ENCODE measurements around the gene NOS2. TPM values are rescaled to one million over a fixed set of nuclear protein-coding genes. Genes with fewer than 3 reads are reported as not detected.

The NOS2 gene
- total and polyA plus RNA-seq, 2 experiments from 2014 or later, result 6.7 to 7.9 TPM

GRCh38 chr17:27805520-27806146, 5.3 kb upstream of the NOS2 start:
- Histone ChIP-seq H3K4me2 (peak overlapping the region; percentile 62), H3K79me2 (no peaks in the 10 kb centered on the region), H3K9me2 (replicated peaks; ENCODE audit: insufficient read depth) (no peaks in the 10 kb centered on the region), H4K20me1 (ENCODE audit: insufficient read depth, poor library complexity, severe bottlenecking) (no peaks in the 10 kb centered on the region), H3K27ac (peak overlapping the region; percentile 80), H3K27me3 (no peaks in the 10 kb centered on the region), H3K4me3 (no peak overlapping the region), H3K4me1 (ENCODE audit: insufficient read depth) (peaks cover 12% of the 10 kb centered on the region), H3K9me3 (ENCODE audit: low read depth) (no peaks in the 10 kb centered on the region), H3K36me3 (replicated peaks; ENCODE audit: insufficient read depth, low read depth) (no peaks in the 10 kb centered on the region), H2AFZ (peak overlapping the region; percentile 91)
- no peak for TF ChIP-seq EZH2phosphoT487 (IDR thresholded peaks at IDR 0.05; ENCODE audit: low read depth, severe bottlenecking, unreplicated experiment)
- TF ChIP-seq CTCF (IDR thresholded peaks at IDR 0.05; ENCODE audit: poor library complexity), result peak; percentile 85
- DNase-seq (ENCODE audit: low spot score), result peak; percentile 90
- 10% methylated on average over 14 of the region's 14 CpGs for WGBS (ENCODE audit: low lambda C conversion rate, missing lambda C conversion rate)

GRCh38 chr17:27804113-27804512, 3.8 kb upstream of the NOS2 start:
- no peaks in the 10 kb centered on the region for H3K27me3 ChIP-seq
- TF ChIP-seq EZH2phosphoT487 (IDR thresholded peaks at IDR 0.05; ENCODE audit: low read depth, severe bottlenecking, unreplicated experiment) (no peak), EZH2 (IDR thresholded peaks at IDR 0.05; ENCODE audit: borderline replicate concordance) (no peak), CTCF (IDR thresholded peaks at IDR 0.05; ENCODE audit: poor library complexity) (no peak)
- H3K9me2 ChIP-seq (replicated peaks; ENCODE audit: insufficient read depth), result no peaks in the 10 kb centered on the region
- peaks cover 11% of the 10 kb centered on the region for H3K4me1 ChIP-seq (ENCODE audit: insufficient read depth)
- WGBS (ENCODE audit: low lambda C conversion rate, missing lambda C conversion rate), result 61% methylated on average over 10 of the region's 10 CpGs
- no peaks in the 10 kb centered on the region for H3K79me2 ChIP-seq
- no peak for DNase-seq (ENCODE audit: low spot score)
- H3K4me2 ChIP-seq, result no peak overlapping the region
- no peaks in the 10 kb centered on the region for H4K20me1 ChIP-seq (ENCODE audit: insufficient read depth, poor library complexity, severe bottlenecking)
- H3K27ac ChIP-seq, result peak overlapping the region; percentile 51
- H3K4me3 ChIP-seq, result no peak overlapping the region
- H3K36me3 ChIP-seq (replicated peaks; ENCODE audit: insufficient read depth, low read depth), result no peaks in the 10 kb centered on the region
- no peak overlapping the region for H2AFZ ChIP-seq
- H3K9me3 ChIP-seq (ENCODE audit: low read depth), result no peaks in the 10 kb centered on the region

GRCh38 chr17:27802962-27803680, 2.8 kb upstream of the NOS2 start:
- no peaks in the 10 kb centered on the region for H3K27me3 ChIP-seq
- H3K79me2 ChIP-seq, result no peaks in the 10 kb centered on the region
- no peaks in the 10 kb centered on the region for H3K36me3 ChIP-seq (replicated peaks; ENCODE audit: insufficient read depth, low read depth)
- no peak for TF ChIP-seq EZH2phosphoT487 (IDR thresholded peaks at IDR 0.05; ENCODE audit: low read depth, severe bottlenecking, unreplicated experiment)
- TF ChIP-seq EZH2 (IDR thresholded peaks at IDR 0.05; ENCODE audit: borderline replicate concordance), result no peak
- TF ChIP-seq CTCF (IDR thresholded peaks at IDR 0.05; ENCODE audit: poor library complexity), result no peak
- H3K4me1 ChIP-seq (ENCODE audit: insufficient read depth), result peaks cover 11% of the 10 kb centered on the region
- no peak overlapping the region for H3K4me2 ChIP-seq
- no peaks in the 10 kb centered on the region for H3K9me3 ChIP-seq (ENCODE audit: low read depth)
- H3K4me3 ChIP-seq, result no peak overlapping the region
- H3K9me2 ChIP-seq (replicated peaks; ENCODE audit: insufficient read depth), result no peaks in the 10 kb centered on the region
- 49% methylated on average over 7 of the region's 7 CpGs for WGBS (ENCODE audit: low lambda C conversion rate, missing lambda C conversion rate)
- H3K27ac ChIP-seq, result peak overlapping the region; percentile 51
- peak; percentile 47 for DNase-seq (ENCODE audit: low spot score)
- no peak overlapping the region for H2AFZ ChIP-seq
- no peaks in the 10 kb centered on the region for H4K20me1 ChIP-seq (ENCODE audit: insufficient read depth, poor library complexity, severe bottlenecking)

All from hepatocyte (in vitro differentiated cells).